Measurements from ENCODE around the gene S100A12.

Gene S100A12

DNA sequence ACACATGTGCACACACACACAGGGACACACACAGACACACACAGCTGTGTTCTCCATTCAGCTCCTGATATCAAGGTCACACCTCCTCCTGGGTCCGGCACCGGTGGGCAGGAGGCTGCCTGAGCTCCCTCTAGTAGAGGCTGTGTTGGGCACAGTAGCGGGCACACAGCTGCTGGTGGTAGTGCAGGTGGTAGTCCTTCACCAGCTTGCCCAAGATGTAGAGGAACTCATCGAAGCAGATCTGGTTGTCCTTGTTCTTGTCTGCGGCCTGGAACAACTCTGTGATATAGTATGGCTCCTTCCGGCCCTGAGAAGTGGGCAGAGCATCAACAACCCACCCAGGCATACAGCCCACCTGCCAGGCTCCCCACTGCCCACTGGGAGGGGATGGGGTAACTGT is 21.0 kb upstream of the S100A12 start:
- DNase-seq (ENCODE audit: low read depth): no peak

DNA sequence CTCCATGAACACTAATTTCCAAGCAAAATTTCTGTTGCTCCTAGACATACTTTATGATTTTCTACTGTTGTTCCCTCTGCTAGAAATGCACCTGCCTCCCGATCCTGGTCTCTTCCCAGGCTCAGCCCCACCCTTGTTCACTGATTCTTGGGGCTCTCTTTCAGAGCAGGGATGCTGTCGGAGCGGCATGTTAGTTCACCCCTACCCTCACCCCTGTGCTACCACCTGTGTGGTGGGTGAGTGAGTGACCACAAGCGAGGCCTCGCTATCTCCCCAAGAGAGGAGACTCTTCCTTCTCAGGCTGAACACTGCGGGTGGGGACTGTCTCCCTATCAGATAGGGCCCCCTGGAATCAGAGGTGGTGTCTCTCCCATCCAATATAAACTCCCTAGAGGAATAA is 20.4 kb upstream of the S100A12 start:
- DNase-seq (ENCODE audit: low read depth): no peak

DNA sequence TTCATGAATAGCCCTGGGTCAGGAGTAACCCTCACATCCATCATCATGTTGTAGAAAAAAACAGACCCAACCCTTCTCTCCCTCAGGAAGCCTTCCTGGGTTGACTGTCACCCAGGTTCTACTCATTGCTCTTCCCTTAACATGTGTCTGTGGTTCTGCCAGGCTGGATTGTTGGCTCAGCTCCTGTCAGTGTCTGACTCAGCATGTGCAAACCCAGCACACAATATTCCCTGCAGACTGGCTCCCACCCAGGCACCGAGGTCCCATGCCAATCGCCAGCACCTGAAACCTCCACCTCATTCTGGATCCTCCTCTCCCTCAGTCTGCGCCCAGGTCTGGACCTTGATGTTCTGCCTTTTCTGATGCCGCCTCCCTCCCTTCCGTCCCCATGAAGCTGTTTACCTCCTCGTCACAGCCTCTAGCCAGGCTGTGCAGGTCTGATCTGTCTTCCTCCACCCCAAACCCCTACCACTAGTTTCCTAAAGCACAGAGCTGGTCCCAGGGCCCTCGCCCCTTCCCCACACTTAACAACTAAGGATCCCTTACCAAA is 19.8 kb upstream of the S100A12 start:
- no peak for DNase-seq (ENCODE audit: low read depth)

DNA sequence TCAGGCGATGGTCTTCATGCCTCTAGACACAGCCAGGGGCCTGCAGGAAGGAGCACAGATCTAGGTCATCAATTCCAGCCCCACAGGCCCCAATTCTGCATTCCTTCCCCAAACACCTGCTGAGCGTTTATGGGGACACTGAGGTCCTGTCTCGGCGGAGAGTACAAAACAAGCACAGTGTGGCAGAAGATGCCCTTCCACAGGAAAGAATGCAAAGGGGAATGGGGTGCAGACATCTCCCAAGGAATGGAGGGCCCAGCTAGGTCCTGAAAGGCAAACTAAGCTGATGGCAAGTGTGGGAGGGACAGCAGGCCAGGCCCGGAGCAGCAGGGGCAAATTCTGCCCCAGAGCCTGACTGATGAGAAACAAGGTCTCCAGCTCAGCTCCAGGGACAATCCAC is 19.0 kb upstream of the S100A12 start:
- DNase-seq (ENCODE audit: low read depth): no peak

DNA sequence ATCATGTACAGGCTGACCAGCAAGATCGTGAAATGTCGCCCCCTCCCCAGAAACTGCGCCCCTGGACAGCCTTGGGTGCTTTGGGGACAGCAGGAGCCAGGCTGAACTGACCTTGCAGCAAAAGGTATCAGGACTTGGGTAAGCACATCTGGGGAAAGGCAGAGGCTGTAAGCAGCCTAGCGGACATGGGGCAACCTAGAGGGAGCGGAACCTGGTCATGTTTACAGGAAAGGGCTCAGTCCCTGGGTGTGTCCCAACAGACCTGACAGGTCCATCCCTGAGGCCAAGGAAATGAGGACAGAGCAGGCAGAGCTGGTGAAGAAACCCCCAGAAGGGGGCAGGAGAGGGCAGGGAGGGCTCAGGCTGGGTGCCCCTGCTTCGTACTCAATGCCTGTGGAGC is 18.5 kb upstream of the S100A12 start:
- no peak for DNase-seq (ENCODE audit: low read depth)

DNA sequence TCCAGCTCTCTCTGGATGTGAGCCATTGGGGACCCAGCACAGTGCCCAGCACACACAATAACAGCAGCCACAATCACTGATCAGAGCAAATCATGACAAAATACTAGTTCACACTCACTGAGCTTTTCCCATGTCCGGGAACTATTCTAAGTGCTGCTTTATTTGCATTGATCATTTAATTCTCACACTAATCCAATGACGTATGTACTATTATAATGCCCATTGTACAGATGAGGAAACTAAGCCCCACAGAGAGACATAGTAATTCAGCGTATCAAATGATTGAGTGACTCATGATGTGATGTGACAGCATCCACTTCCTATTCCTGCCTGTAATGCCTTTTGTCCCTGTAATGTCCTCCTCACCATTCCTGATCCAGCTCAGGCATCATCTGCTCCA is 17.4 kb upstream of the S100A12 start:
- DNase-seq (ENCODE audit: low read depth): no peak

DNA sequence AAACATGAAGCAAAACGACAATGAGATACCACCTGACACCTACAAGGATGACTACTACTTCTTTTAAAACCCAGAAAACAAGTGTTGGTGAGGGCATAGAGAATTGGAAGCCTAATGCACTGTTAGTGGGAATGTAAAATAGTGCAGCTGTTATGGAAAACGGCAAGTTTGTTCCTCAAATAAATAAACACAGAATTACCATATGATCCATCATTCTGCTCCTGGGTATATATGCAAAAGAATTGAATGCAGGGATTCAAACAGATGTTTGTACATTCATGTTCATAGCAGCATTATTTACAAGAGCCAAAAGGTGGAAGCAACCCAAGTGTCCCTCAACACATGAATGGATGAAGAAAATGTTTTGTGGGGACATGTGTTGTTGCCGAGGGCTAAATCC is 16.8 kb upstream of the S100A12 start:
- no peak for DNase-seq (ENCODE audit: low read depth)

DNA sequence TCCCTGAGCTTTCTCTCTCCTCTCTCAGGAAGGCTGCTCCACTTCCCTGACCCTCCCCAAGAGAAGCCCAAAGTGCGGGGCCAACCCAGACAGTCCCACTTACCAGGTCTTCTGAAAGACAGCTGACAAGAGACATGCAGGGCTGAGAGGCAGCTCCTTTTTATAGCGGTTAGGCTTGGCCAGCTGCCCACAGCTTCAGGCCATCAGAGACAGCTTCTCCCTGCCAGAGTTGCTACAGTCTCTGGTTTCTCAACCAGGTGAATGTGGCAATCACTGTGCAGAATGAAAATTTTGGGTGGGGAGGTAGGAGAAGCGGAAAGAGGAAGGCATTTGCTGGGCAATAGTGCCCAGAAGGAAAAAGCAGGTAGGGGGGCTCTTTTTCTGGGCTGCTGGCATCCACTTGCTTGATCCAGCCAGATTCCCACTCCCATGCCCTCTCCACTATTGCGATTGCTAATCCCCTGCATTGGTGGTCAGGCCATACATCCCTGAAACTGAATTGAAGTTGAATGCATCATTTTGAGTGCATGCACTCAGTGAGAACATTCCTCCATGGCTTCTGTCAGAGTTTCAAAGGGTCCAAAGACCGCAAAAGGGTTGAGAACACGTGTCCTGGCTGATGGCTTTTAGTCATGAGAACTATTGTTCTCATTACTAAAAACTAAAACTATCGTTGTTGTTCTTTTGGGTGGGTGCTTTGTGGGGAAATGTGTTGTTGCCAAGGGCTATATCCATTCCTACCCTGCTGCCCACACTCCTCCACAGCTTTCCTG is 15.7 kb upstream of the S100A12 start, which contains the start of gene S100A8:
TSS of gene S100A8 (minus strand) at position 136 of the 773 bp plus-strand sequence. CDS start 538 bp downstream, outside the sequence.
- no peak for DNase-seq (ENCODE audit: low read depth)

DNA sequence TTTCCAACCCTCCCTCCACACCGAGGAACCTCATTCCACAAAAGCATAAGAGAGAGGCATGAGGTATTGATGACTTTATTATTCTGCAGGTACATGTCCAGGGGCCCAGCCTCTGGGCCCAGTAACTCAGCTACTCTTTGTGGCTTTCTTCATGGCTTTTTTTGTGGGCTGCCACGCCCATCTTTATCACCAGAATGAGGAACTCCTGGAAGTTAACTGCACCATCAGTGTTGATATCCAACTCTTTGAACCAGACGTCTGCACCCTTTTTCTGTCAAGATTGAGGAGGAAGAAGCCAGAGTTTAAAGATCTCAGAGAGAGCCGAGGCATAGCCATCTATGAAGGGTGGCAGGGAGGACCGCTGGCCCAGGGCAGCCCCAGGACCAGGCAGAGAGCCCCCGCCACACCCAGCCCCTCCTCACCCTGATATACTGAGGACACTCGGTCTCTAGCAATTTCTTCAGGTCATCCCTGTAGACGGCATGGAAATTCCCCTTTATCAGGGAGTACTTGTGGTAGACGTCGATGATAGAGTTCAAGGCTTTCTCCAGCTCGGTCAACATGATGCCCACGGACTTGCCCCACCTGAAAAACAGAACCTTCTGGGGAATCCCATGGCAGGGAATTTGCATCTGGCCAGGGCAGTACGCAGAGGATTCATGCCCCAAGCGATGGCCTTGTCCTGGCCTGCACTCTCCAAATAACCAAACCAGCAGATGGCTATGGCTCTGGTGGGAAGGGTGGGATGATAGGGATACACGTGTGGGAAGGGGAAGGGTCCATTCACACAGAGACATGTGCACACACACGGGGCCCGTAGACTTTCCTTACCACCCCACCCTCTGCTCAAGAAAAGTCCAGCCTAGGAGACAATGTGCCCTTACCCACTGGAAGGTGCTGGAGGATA is 14.8 kb upstream of the S100A12 start:
- no peak for DNase-seq (ENCODE audit: low read depth)

DNA sequence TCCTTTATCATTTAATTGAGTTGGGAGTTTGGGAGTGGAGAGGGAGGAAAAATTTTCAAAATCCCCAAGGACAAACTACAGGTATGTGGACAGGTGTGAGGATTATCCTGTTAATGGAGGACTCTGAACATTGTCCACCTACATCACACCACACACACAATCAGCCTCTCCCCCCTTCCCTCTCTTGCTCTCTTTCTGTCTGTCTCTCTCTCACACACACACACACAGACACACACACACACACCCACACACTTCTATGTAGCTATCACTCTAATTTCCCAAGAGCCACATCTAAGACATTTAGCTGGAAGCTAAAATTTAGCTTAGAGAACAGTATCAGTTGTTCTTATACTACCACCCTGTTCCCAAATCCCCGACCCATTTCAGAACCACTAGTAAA is 14.0 kb upstream of the S100A12 start:
- no peak for DNase-seq (ENCODE audit: low read depth)

DNA sequence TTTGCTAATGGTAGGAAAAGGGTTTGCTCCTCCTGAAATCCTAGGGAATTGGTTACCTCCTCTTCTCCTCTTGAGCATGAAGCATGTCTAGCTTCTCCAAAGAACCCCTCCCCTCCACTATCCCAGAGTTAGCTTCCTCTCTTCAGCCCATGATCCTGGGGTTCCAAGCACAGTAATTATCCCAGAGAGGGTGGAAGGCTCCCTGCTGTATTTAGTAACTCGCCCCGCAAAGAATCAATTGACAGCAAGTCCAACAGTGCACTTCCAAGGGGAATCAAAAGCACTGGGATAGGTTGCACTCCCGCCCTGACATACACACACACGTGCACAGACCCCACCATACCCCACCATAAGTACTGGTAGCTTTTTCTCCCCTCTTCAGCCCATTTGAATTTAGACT is 12.4 kb upstream of the S100A12 start:
- DNase-seq (ENCODE audit: low read depth): no peak

DNA sequence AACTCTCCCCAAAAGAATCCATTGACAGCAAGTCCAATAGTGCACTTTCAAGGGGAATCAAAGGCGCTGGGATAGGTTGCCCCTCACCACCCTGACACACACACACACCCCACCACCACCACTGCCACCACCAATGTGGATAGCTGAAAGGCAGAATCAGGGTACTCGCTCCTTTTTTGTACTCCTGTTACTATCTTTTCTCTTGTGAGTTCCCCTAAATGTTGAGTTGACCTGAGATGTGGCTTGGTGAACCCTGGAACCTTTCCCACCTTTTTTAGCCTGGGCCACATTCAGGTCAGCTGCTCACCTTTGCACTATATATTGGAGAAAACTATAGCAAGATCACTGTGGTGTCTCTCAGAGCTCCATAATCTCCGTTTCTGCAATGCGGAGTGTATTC is 11.6 kb upstream of the S100A12 start:
- no peak for DNase-seq (ENCODE audit: low read depth)

DNA sequence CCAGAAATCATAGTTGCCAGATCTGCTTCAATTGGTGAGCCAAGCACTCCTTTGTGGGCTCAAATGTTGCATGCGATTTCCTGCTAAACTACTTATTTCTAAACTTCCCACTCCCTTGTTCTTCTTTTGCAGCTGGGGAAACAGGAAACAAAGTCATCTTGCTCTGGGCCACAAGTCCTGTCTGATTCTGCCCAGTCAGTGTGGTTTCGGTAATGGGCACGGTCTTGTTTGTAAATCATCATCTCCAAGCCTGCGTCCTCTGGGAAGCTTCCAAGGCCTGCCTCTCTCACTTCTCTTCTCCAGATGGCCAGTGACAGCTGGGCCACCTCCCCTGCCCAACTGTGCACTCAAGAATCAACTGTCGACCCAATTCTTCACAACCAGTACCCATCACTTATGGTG is 11.1 kb upstream of the S100A12 start:
- DNase-seq (ENCODE audit: low read depth): no peak

DNA sequence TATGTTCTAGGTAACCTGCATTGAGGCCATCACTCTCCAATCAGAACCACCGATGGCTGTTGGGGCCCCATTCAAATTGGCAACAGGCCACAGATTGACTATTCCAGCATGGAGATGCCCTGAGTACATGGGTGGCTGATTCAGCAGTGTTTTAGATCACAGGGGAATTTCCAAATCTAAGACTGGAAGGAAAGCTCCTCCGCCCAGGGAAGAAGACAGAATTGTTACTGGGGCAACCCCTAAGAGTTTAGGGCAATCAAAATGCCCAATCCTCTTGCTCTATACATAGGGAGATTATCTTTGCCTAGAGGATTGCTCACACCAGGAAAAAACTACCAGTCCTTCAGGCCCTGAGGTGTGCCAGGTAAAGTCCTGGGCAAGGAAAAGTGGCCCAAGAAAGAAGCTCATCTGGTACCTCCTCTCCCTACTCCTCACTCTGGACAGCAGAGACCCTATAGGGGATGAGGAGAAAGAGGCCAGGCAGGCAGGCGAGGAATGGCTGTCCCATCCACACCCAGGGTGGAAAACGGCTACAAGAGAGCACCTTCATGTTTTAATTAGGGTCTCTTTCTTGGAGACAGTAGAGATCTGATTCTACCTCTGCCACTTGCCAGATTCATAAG is 9.6 kb upstream of the S100A12 start:
- DNase-seq (ENCODE audit: low read depth): no peak

DNA sequence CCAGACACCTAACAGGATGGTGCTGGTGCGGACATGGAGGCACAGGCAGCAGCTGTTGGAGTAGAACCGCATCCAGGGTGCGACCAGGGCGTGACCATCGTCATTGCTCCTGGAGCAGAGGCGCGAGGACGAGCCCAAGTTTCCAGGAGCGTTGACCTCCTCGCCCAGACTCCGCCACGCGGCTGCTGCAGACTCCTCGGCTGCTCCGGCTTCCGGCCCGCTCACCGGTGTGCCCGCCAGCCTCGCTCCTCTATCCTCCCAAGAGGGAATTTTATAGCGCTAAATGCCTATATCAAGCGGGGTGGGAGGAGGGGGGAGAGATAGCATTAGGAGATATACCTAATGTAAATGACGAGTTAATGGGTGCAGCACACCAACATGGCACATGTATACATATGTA is 5.3 kb upstream of the S100A12 start:
- DNase-seq (ENCODE audit: low read depth): no peak

DNA sequence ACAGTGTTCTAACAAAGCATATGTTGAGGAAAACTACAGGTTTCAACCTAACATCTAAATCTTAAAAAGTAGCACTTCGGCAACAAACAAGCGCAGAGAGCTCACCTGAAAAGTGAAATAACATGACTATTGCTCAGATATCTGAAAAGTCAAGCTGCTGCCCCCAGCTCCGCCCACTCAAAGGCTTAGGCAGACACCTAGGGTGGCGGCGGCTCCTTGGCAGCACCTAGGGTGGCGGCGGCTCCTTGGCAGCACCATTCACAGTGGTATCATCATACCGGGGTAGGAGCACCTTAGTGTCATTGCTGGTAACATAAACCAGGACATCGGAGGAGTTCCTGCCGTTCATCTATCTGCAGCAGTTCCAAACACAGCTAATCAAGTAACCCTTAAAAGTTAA is 4.2 kb upstream of the S100A12 start:
- DNase-seq (ENCODE audit: low read depth): no peak

DNA sequence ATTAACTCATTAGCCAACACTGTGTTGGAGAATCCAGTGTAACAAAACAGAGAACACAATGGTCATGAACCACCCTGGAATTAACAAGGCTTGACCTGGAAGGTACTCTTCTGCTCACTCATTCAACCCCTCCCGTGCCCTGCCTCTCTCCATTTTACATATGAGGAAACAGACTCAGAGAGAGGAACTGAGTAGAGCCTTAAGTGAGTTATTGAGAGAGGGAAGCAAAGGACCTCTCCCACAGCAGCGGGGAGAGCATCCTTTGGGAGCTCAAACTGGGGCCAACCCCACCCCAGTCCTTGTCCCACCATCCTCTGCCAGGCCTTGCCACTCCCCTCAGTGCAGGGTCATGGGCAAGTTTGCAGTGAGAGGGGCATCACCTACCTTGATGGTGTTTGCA is 1.4 kb downstream of the S100A12 start:
- no peak for DNase-seq (ENCODE audit: low read depth)

DNA sequence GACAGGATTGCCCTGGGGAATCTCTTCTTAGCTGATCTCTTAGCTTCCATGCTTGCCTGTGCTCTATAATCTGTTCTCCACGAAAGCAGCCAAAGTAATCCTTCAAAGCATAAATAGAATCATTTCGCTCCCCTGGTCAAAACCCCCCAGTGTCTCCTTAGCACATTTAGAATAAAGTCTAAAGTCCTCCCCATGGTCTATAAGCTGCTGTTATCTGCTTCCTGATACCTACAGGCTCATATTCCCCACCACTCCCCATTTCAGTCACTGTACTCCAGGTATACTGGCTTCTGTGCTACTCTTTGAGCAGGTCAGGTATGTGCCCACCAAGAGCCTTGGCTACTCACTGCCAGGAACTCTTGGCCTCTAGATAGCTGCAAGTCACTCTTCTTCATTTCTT is 2.9 kb downstream of the S100A12 start:
- no peak for DNase-seq (ENCODE audit: low read depth)

DNA sequence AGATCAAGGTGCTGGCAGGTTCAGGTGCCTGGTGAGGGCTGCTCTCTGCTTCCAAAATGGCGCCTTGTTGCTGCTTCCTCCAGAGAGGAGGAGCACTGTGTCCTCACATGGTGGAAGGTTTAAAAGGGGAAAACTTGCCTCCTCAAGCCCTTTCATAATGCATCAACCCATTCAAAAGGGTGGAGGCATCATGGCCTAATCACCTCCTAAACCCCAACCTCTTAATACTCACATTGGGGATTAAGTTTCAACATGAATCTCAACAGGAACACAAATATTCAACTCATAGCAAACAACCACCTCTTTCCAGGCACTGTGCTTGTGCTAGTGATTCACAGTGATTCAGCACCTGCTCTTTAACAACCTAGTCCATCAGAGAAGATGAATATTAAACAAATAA is 4.2 kb downstream of the S100A12 start:
- DNase-seq (ENCODE audit: low read depth): no peak

DNA sequence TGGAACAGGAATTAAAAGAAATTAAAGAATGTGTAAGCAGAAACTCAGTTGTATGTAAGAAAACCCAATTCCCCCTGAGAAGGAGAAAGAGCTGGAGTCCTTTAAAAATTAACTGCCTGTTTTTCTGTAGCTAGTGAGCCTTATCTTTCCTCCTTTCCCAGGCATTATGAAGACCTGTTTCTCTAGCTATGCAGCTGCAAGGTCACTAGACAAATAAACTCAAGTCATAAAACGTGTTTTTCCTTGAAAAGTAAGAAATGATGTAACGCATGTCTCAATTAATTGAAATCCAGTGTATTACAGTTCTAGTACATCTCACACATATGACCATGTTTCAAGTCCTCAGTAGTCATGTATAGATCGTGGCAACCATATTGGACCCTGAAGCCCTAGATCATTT is 5.3 kb downstream of the S100A12 start:
- no peak for DNase-seq (ENCODE audit: low read depth)

DNA sequence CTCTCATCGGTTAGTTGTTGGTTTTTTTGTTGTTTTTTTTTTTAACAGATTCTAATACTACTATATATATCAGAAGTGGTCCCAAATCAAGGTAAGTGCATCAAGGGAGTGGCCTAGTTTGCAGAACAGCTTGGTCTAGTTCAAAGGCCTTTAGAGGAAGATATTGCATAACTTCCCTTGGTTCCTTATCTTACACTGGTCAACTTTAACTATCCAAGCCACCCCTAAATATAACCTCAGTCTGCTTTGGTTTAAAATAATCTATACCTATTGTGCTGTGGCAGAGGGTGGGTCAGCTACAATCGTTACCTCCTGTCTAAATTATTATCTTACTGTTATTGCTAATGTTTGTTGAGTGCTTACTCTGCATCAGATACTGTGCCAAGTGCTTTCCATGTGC is 6.9 kb downstream of the S100A12 start:
- DNase-seq (ENCODE audit: low read depth): no peak

DNA sequence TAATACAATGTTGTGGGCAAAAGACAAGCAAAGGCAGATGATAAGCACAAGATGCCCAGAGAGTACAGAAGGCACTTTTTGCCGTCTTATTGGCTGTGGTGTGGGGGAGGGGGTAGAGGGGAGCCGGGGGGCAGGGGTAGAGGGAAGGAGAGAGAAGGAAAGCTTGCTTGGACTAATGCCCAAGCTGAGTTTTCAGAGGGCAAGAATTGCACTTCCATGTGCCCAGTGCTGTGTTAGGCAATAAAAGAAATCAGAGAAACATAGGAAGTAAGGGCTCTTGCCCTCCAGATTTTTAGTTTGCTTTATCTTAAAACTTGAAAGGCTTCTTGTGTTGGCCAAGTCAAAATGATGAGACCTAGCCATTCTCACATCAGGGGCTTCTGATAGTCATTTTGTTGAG is 8.3 kb downstream of the S100A12 start:
- DNase-seq (ENCODE audit: low read depth): no peak

DNA sequence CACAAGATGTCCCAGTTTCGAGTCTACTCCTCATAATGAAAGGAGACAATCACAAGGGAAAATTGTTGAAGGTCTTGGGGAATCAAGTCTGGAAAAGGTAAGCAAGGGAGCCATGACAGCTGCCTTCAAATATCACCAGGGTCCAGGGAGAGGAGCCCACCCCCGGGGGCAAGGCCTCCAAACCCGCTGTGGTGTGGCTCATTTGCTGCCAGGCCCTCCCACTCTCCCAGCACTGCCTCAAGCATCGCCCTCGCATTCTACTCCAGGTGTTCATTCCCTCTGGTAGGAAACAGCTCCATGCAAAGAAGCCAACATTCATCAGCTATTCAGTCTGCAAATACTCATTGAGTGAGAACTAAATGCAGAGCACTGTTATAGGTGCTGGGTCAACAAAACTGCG is 9.2 kb downstream of the S100A12 start:
- no peak for DNase-seq (ENCODE audit: low read depth)

Measured in GM04503 (cell line).